ENCODE data around the gene GALNT16. TPM values are rescaled to one million over a fixed set of nuclear protein-coding genes. Genes with fewer than 3 reads are reported as not detected.

Gene GALNT16
- total RNA-seq, 1 donor from 2014 or later: 124 TPM

GRCh38 chr14:69242311-69243224 is 17.4 kb upstream of the GALNT16 start:
- H3K4me3 Mint-ChIP-seq (ENCODE audit: unreplicated experiment): no peak overlapping the region
- DNase-seq: peak; percentile 56
- no peaks in the 10 kb centered on the region for H3K36me3 Mint-ChIP-seq (ENCODE audit: unreplicated experiment)
- H3K27me3 Mint-ChIP-seq (ENCODE audit: unreplicated experiment): peaks cover 4% of the 10 kb centered on the region
- H3K4me1 Mint-ChIP-seq (ENCODE audit: low read depth, unreplicated experiment): peaks cover 34% of the 10 kb centered on the region
- TF ChIP-seq CTCF (IDR thresholded peaks at IDR 0.05; ENCODE audit: partially characterized antibody, unreplicated experiment): peak; percentile 85
- no peak overlapping the region for H3K27ac Mint-ChIP-seq (ENCODE audit: unreplicated experiment)
- peaks cover 10% of the 10 kb centered on the region for H3K9me3 Mint-ChIP-seq (ENCODE audit: unreplicated experiment)

- no peak for TF ChIP-seq CTCF (IDR thresholded peaks at IDR 0.05; ENCODE audit: partially characterized antibody, unreplicated experiment)
- Mint-ChIP-seq H3K27me3 (ENCODE audit: unreplicated experiment) (peaks cover 4% of the 10 kb centered on the region), H3K4me3 (ENCODE audit: unreplicated experiment) (no peak overlapping the region), H3K9me3 (ENCODE audit: unreplicated experiment) (peaks cover 17% of the 10 kb centered on the region), H3K36me3 (ENCODE audit: unreplicated experiment) (no peaks in the 10 kb centered on the region), H3K4me1 (ENCODE audit: low read depth, unreplicated experiment) (peaks cover 54% of the 10 kb centered on the region), H3K27ac (ENCODE audit: unreplicated experiment) (no peak overlapping the region)
- DNase-seq: no peak
These were observed 15.0 kb upstream of the GALNT16 start for GRCh38 chr14:69244946-69245345.

GRCh38 chr14:69246331-69246730 is 13.6 kb upstream of the GALNT16 start:
- peak; percentile 27 for TF ChIP-seq CTCF (IDR thresholded peaks at IDR 0.05; ENCODE audit: partially characterized antibody, unreplicated experiment)
- Mint-ChIP-seq H3K36me3 (ENCODE audit: unreplicated experiment) (no peaks in the 10 kb centered on the region), H3K27me3 (ENCODE audit: unreplicated experiment) (peaks cover 8% of the 10 kb centered on the region), H3K4me1 (ENCODE audit: low read depth, unreplicated experiment) (peaks cover 67% of the 10 kb centered on the region), H3K4me3 (ENCODE audit: unreplicated experiment) (peak overlapping the region; percentile 40), H3K9me3 (ENCODE audit: unreplicated experiment) (peaks cover 22% of the 10 kb centered on the region), H3K27ac (ENCODE audit: unreplicated experiment) (peak overlapping the region; percentile 89)
- peak; percentile 69 for DNase-seq

- H3K9me3 Mint-ChIP-seq (ENCODE audit: unreplicated experiment): peaks cover 25% of the 10 kb centered on the region
- H3K4me1 Mint-ChIP-seq (ENCODE audit: low read depth, unreplicated experiment): peaks cover 76% of the 10 kb centered on the region
- H3K4me3 Mint-ChIP-seq (ENCODE audit: unreplicated experiment): peak overlapping the region; percentile 52
- TF ChIP-seq CTCF (IDR thresholded peaks at IDR 0.05; ENCODE audit: partially characterized antibody, unreplicated experiment): peak; percentile 77
- DNase-seq: no peak
- H3K36me3 Mint-ChIP-seq (ENCODE audit: unreplicated experiment): peaks cover 7% of the 10 kb centered on the region
- peak overlapping the region; percentile 98 for H3K27ac Mint-ChIP-seq (ENCODE audit: unreplicated experiment)
- peaks cover 8% of the 10 kb centered on the region for H3K27me3 Mint-ChIP-seq (ENCODE audit: unreplicated experiment)
These were observed 12.1 kb upstream of the GALNT16 start for GRCh38 chr14:69247676-69248440.

All from glutamatergic neuron (in vitro differentiated cells).